Smooth muscle cell (in vitro differentiated cells): ENCODE measurements around the gene WNT9A. TPM values are rescaled to one million over a fixed set of nuclear protein-coding genes. Genes with fewer than 3 reads are reported as not detected.

Experiments used
- DNase-seq: peaks from one replicate; lab custom pipeline; 2025; ENCODE audit not compliant: unreplicated experiment; lab: John Stamatoyannopoulos, UW
- H2AFZ ChIP-seq: fragments of 200-600 bp; sonication (generic); 2 replicates; pipeline ENCODE4 v1.6.0; 2016; ENCODE audit warnings: antibody characterized with exemption, low read depth, mild to moderate bottlenecking
- H3F3A ChIP-seq: fragments of 200-600 bp; sonication (generic); 2 replicates; pipeline ENCODE4 v1.6.0; 2017; ENCODE audit warnings: antibody characterized with exemption, low read depth
- H3K27ac ChIP-seq: fragments of 200-600 bp; sonication (generic); 2 replicates; pipeline ENCODE4 v1.5.1; 2016; ENCODE audit warnings: low read depth, mild to moderate bottlenecking
- H3K27me3 ChIP-seq: fragments of 200-600 bp; sonication (generic); 2 replicates; pipeline ENCODE4 v1.6.1; 2016; ENCODE audit warnings: low read depth, mild to moderate bottlenecking
- H3K36me3 ChIP-seq: fragments of 200-600 bp; sonication (generic); 2 replicates; pipeline ENCODE4 v1.5.1; 2016; ENCODE audit warnings: low read depth
- H3K4me1 ChIP-seq: fragments of 200-600 bp; sonication (generic); 2 replicates; pipeline ENCODE4 v1.5.1; 2016; ENCODE audit warnings: low read depth
- H3K4me2 ChIP-seq: fragments of 200-600 bp; sonication (generic); 2 replicates; pipeline ENCODE4 v1.6.0; 2016; ENCODE audit warnings: mild to moderate bottlenecking
- H3K4me3 ChIP-seq: fragments of 200-600 bp; sonication (generic); 2 replicates; pipeline ENCODE4 v1.5.1; 2016; ENCODE audit warnings: mild to moderate bottlenecking
- H3K79me2 ChIP-seq: fragments of 200-600 bp; sonication (generic); 2 replicates; pipeline ENCODE4 v1.6.0; 2016; ENCODE audit warnings: low read depth, mild to moderate bottlenecking
- H3K9ac ChIP-seq: fragments of 200-600 bp; sonication (generic); 2 replicates; pipeline ENCODE4 v1.6.0; 2016; ENCODE audit warnings: low read depth
- H3K9me3 ChIP-seq: fragments of 200-600 bp; sonication (generic); replicated peaks from 2 replicates; pipeline ENCODE4 v1.5.1; 2016; ENCODE audit warnings: low read depth
- H4K20me1 ChIP-seq: fragments of 200-600 bp; sonication (generic); 2 replicates; pipeline ENCODE4 v1.6.0; 2016; ENCODE audit warnings: low read depth
- WGBS: methylation state at CpG from one replicate; pipeline ENCODE4 v1.1.7; 2016; ENCODE audit warnings: low lambda C conversion rate; 5-methylcytosine and 5-hydroxymethylcytosine counted together
- polyA plus RNA-seq: library from polyadenylated mRNA; unstranded; fragments of >200 nt; fragmentation: Nextera tagmentation; extraction: Ambion mirVana; gene quantifications from 2 replicates; pipeline ENCODE4 v1.2.1, GENCODE V29; 2016
- total RNA-seq: library from RNA; depleted of rRNA; stranded (reverse); fragments of >200 nt; gene quantifications from 2 replicates; pipeline ENCODE4 v1.2.3, GENCODE V29; 2014
- TF ChIP-seq, protein P1 (sequence below): fragments of 200-600 bp; sonication (generic); IDR thresholded peaks from 2 replicates; pipeline ENCODE4 v1.5.1; 2017; ENCODE audit warnings: borderline replicate concordance, mild to moderate bottlenecking, antibody characterized with exemption; ENCODE audit not compliant: insufficient read depth, poor library complexity, severe bottlenecking

Gene WNT9A
- total and polyA plus RNA-seq, 2 experiments from 2014 or later: 0.03 to 2.6 TPM

DNA sequence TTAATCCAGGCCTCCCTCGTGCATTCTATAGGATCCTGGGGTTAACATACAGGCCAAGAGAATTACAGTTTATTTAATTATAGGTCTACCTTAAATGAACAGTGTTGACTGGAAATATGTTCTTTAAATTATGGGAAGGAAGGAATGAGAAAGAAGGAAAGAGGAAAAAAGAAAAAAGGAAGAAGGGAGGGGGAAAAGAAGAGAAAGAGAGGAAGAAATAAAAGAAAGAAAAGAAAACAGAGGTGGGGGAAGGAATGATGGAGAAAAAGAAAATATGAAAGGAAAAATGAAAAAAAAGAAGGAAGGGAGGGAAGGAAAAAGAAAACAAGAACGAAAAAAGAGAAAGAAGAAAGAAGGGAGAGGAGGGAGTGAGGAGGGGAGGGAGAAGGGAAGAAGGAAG lies 38.5 kb downstream of the WNT9A start:
- H3K4me1 ChIP-seq: peaks cover 13% of the 10 kb centered on the region
- no peaks in the 10 kb centered on the region for H3K79me2 ChIP-seq
- no peaks in the 10 kb centered on the region for H3K9me3 ChIP-seq
- no peak overlapping the region for H3K4me3 ChIP-seq
- DNase-seq: no peak
- no peaks in the 10 kb centered on the region for H3K36me3 ChIP-seq
- no peak overlapping the region for H3K9ac ChIP-seq
- H3K27ac ChIP-seq: no peak overlapping the region
- WGBS: 53% methylated on average over 2 of the region's 2 CpGs
- no peaks in the 10 kb centered on the region for H3K27me3 ChIP-seq
- H3K4me2 ChIP-seq: no peak overlapping the region
- TF ChIP-seq, protein P1, sequence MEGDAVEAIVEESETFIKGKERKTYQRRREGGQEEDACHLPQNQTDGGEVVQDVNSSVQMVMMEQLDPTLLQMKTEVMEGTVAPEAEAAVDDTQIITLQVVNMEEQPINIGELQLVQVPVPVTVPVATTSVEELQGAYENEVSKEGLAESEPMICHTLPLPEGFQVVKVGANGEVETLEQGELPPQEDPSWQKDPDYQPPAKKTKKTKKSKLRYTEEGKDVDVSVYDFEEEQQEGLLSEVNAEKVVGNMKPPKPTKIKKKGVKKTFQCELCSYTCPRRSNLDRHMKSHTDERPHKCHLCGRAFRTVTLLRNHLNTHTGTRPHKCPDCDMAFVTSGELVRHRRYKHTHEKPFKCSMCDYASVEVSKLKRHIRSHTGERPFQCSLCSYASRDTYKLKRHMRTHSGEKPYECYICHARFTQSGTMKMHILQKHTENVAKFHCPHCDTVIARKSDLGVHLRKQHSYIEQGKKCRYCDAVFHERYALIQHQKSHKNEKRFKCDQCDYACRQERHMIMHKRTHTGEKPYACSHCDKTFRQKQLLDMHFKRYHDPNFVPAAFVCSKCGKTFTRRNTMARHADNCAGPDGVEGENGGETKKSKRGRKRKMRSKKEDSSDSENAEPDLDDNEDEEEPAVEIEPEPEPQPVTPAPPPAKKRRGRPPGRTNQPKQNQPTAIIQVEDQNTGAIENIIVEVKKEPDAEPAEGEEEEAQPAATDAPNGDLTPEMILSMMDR: no peak
- H2AFZ ChIP-seq: no peak overlapping the region
- no peaks in the 10 kb centered on the region for H3F3A ChIP-seq
- no peaks in the 10 kb centered on the region for H4K20me1 ChIP-seq

GRCh38 chr1:227908359-227908758 lies 39.4 kb downstream of the WNT9A start:
- Histone ChIP-seq H4K20me1 (no peaks in the 10 kb centered on the region), H3K4me1 (peaks cover 7% of the 10 kb centered on the region), H3K27ac (no peak overlapping the region), H3K9me3 (no peaks in the 10 kb centered on the region), H3K36me3 (no peaks in the 10 kb centered on the region), H3K27me3 (no peaks in the 10 kb centered on the region), H3K4me3 (no peak overlapping the region), H2AFZ (no peak overlapping the region), H3F3A (no peaks in the 10 kb centered on the region), H3K9ac (no peak overlapping the region), H3K4me2 (no peak overlapping the region), H3K79me2 (no peaks in the 10 kb centered on the region)
- WGBS: 81% methylated on average over 7 of the region's 7 CpGs
- DNase-seq: no peak
- TF ChIP-seq, protein P1: no peak

DNA sequence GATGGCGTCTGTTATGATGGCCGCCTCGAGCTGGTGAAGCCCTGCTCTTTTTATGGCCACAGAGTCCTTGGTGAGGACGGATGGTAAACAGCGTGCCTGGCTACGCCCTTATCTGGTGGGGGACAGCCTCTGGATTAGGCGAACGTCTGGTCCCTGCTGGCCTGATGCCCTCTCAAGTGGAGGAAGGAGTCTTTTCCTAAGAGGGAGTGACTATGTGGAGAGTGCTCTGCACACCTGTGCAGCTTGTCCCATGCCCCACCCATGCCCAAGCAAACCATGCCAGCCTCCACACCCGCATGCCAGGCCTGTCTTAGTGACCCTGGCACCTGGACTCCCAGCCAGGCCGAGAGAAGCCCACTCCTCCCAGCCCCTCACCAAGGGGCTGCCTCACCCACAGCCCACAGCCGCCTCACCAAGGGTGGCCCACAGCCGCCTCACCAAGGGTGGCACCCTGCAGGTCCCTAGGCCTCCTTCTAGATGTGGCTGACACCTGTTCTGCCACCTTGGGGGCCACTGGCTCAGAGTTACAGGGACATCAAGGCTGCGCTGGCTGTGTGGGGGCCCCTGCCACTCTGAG lies 40.2 kb downstream of the WNT9A start:
- 57% methylated on average over 13 of the region's 13 CpGs for WGBS
- no peaks in the 10 kb centered on the region for H3K79me2 ChIP-seq
- H3K27me3 ChIP-seq: no peaks in the 10 kb centered on the region
- no peaks in the 10 kb centered on the region for H4K20me1 ChIP-seq
- TF ChIP-seq, protein P1: no peak
- H3K36me3 ChIP-seq: no peaks in the 10 kb centered on the region
- peaks cover under 1% of the 10 kb centered on the region for H3K4me1 ChIP-seq
- H3K27ac ChIP-seq: no peak overlapping the region
- H3F3A ChIP-seq: no peaks in the 10 kb centered on the region
- no peak for DNase-seq
- no peak overlapping the region for H3K4me3 ChIP-seq
- H3K9me3 ChIP-seq: no peaks in the 10 kb centered on the region
- no peak overlapping the region for H2AFZ ChIP-seq
- H3K9ac ChIP-seq: no peak overlapping the region
- no peak overlapping the region for H3K4me2 ChIP-seq

DNA sequence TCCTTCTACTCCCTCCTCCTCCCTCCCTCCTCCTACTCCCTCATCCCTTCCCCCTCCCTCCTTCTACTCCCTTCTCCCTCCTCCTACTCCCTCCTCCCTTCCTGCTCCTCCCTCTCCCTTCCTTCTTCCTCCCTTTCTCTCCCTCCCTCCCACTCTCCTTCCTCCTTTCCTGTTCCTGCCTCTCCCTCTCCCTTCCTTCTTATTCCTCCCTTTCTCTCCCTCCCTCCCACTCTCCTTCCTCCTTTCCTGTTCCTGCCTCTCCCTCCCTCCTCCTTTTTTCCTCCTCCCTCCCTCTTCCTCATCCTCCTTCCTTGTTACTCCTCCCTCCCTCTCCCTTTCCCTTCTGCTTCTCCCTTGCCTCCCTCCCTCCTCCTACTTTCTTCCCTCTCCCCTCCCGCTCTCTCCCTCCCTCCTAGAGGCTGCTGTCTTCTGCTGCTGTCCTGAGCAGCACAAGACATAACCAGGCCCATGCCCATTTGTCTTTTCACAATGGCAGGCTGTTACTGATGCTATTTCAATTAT lies 41.1 kb downstream of the WNT9A start:
- Histone ChIP-seq H2AFZ (no peak overlapping the region), H3K4me3 (no peak overlapping the region), H3K27ac (no peak overlapping the region), H3K36me3 (no peaks in the 10 kb centered on the region), H3F3A (no peaks in the 10 kb centered on the region), H3K27me3 (no peaks in the 10 kb centered on the region), H3K4me2 (no peak overlapping the region), H3K4me1 (no peaks in the 10 kb centered on the region), H4K20me1 (no peaks in the 10 kb centered on the region), H3K79me2 (no peaks in the 10 kb centered on the region), H3K9me3 (no peaks in the 10 kb centered on the region), H3K9ac (no peak overlapping the region)
- no CpG with 5 or more reads among the region's 1 CpG for WGBS
- no peak for DNase-seq
- TF ChIP-seq, protein P1: no peak
